Embryonic facial prominence (tissue), 1 donor: Measurements from ENCODE around the gene EIF5A.

Source experiments
- DNase-seq: peaks from one replicate; pipeline ENCODE4 v3.0.0-alpha.2; 2016; ENCODE audit errors: extremely low spot score

Gene EIF5A

DNA sequence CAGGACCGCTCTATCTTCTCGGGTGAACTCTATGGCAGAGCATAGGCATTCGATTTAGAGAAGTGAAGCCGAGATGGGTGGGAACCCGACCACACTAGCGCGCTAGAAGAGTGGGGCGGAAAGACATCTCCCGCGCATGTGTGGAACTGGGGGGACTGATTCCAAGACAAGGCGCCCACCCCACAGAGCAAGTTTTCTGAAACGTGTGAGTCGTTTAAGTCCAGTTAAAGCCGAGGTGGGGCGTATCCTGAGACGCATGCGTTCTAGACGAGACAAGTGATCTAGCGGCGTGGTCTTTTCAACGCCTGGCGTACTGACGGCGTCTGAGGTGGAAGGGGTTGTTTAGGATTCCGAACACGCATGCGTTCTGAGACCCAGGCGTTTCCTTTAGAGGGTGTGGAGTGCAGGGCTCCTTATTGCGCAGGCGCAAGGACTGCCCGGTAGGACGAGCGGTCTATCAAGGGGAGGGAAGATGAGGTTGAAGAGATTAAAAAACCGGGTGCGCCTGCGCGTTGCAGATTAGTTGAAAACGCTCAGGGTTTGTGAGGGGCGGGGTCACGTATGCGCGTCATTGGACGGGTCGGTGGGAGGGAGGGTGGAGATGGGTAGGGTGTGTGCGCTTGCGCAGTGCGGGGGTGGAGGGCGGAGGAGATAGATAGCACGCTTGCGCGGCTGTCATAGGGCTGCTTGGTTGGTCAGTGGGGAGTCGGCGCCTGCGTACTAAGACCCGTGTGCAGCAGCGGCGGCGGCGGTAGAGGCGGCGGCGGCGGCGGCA, at the start of gene EIF5A:
TSS of gene EIF5A (plus strand) at position 718 of the 775 bp plus-strand sequence. CDS start 2,008 bp downstream, outside the sequence.
- DNase-seq: peak; percentile 100

DNA sequence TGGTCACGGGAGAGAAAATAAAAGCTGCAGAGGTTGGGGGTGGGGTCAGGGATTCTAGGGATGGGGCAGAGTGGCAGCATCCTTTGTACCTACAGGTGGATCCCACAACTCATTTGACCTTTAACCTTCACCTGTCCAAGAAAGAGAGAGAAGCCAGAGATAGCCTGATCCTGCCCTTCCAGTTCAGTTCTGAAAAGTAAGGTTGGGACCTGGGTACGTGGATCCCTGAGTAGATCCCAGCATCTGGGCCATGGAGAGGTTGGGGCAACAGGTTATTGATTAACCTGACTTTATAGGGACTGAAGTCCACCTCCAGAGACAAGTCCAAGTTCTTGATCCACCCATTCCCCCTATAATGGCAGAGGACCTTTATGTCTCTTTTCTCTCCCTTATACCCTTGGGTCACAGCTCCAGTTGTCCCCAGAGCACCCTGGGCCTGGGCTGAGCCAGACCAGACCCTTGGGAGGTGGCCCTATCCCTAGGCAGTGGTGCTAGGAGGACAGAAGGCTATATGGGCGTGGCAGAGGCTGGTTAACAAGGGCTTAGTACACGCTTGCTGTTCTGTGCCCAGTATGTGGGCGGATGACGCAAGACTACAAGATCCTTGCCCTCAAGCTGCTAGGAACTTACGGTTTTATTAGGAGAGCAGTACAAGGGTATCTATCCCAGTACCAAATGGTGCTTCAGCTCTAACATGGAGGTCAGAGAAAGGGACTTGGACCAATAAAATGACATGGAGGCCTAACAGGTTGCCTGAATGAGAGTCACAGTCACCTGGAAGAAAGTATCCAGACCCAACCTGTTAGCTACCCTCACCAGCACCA, 48.5 kb upstream of the EIF5A start:
- no peak for DNase-seq

- DNase-seq: no peak
These were observed 47.9 kb upstream of the EIF5A start for GRCh38 chr17:7259555-7259889.

DNA sequence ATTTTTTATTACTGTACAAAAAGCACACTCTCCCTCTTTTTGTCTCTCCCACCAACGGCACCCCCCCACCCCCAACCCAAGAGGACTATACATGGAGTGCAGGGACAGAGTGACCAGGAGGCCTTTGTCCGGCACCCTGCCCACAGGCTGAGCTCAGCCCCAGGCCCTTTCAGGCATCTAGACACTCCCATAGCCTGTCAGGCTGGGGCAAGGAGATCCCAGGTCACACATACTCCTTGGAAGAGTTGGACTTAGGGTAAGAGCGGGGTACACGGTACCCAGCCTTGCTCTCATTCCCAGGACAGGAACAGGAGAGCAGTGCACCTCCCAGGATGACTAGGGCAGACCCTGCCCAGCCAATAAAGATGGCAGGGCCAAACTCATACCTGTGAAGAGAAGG, 47.3 kb upstream of the EIF5A start:
- no peak for DNase-seq

DNA sequence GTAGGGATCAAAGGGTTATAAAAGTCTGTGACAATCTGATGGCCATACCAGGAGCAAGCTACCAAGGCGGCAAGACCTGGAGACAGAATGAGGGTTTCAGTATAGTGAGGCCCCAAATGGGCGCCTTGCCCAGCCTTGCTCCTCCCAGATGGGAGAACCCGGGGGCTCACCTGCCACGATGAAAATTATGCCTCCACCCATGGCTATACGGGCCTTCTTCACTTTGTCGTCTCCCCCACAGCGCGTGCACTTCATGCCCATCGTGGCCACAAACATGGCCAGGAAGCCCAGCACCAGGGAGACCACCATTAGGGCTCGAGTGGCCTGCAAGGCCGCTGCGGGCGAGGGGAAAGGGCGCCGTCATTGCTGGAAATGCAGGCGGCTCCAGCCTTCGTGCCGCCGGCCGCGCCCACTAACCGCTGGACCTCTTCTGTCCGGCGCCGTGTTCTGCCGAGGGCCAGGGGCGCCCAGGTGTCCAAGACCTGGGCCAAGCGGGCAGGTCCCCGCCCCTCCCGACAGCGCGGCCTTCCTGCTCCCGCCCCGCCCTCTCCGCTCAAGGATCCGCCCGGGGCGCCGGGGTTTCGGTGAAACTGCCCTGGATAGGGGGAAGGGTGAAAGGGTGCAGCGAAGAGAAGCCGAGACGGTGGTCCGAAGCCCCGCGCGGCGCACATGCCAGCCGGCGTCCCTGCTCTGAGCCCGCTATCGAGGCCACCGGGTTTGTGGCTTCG, 46.6 kb upstream of the EIF5A start:
- no peak for DNase-seq

DNA sequence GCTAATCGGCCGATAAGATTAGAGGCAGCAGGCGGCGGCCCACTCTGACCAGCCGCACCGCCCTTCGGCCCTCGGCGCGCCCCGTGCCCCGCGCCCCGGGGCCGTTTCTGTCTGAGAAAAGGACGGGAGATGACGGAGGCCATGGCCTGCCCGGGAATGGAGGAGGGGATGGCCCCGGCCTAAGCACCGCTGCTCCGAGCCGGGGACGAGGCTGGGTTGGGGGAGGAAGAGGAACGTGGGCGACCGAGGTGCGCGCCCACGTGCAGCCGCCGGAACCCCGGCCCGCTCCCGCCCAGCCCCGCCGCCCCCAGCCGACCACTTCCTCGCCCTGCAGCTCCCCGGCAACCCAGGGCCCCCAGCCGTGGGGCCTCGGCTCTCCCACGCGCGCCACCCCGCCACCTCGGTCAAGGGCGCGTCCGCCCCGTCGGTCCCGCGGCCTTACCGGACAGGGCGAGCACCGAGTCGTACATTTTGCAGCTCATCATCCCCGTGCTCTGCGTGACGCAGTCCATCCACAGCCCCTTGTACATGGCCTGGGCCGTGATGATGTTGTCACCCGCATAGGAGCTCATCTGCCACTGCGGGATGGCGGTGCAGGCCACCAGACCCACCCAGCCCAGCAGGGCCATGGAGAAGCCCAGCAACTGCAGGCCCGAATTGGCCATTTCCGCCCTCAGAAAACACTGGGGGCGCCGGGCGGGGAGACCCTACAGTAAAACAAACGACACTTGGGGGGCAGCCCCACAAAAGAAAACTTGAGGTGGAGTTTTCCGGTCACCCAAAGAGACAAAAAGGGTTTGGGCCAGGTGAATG, 45.8 kb upstream of the EIF5A start:
- no peak for DNase-seq

GRCh38 chr17:7262192-7262934, 45.1 kb upstream of the EIF5A start, which contains the start of gene CLDN7:
Gene CLDN7, minus strand, starts transcription at chr17:7262478. Its CDS starts 435 bp downstream, at chr17:7262043.
- no peak for DNase-seq

DNA sequence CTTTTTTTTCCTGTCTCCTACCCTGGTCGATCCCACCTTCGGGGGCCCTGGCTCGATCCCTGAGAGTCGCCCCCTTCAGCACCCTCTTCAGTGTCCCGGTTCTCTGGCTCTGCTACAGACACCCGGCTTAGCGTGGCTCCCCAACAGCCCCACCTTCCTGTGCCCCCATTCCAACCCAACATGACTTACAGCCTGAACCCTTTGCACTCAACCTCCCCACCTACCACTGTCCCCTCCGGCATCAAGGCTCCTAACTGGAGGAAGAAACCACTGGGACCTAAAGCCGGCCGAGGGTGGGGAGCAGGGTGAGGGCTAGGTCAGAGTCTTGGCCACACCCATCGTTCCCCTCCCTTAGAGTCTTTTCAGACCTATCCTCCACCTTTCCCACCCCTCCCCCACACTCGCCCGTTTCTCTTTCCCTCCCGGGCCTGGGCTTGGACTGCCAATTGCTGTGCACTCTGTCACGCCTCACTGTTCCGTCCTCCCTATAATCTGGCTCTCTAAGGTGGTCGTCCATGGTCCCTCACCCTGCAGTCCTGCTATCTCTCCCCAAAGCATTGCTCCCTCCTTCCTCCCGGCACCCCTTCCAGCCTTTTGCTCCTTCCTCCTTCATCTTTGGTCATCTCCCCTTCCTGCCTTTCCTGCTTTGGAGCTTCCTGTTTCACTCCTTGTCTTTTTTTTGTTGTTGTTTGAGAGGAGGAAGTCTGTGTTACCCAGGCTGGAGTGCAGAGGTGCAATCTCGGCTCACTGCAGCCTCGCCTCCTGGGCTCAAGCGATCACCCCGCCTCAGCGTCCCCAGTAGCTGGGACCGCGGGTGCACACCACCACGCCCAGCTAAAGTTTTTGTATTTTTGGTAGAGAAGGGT, 44.3 kb upstream of the EIF5A start:
- no peak for DNase-seq

- DNase-seq: no peak
These were observed 43.7 kb upstream of the EIF5A start for GRCh38 chr17:7263801-7264078.

DNA sequence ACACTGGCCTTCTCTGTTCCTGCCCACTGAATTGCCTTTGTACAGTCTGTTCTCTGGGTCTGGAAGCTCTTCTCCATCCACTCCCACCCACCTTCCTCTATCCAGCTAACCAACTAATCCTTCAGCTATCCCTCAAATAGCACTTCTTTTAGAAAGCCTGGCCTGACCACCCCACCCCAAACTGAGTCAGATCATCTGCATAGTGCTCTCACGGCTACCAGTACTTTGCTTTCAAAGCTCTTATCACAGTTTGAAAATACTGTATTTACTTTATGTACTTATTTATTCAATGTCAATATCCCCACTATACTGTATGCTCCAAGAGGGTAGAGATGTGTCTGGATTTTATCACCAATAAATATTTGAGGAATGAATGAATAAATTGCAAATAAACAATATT, 40.6 kb upstream of the EIF5A start:
- no peak for DNase-seq

- DNase-seq: no peak
These were observed 28.0 kb upstream of the EIF5A start for GRCh38 chr17:7279448-7279847.

DNA sequence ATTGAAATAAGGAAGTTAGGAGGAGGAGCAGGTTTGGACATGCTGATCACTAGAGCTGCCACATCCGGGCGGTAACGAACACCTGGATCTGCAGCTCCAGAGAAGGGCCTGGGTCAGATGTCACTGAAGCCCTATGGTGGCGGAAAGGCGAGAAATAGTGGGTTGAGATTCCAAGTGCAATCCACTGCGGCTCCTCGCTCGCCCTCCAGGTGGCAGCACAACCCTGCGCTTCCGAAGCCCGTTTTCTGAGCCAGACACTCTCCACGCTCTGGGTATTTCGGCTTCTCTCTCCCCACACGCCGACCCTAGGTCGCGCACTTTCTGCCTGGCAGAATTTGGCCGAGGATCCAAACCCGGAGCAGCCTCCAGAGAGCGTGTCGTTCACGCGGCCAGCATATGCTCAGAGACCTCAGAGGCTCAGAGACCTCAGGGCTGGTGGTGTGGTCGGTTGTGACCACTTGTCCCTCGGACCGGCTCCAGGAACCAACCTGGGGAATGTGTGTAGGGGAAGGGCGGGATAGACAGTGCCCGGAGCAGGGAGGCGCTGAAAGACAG, 26.8 kb upstream of the EIF5A start:
- DNase-seq: peak; percentile 58

- DNase-seq: peak; percentile 85
These were observed 26.1 kb upstream of the EIF5A start, which contains the start of gene SLC2A4 for GRCh38 chr17:7281074-7281952. Gene SLC2A4, plus strand, starts transcription at chr17:7281718. Its CDS starts 217 bp downstream, at chr17:7281935.

DNA sequence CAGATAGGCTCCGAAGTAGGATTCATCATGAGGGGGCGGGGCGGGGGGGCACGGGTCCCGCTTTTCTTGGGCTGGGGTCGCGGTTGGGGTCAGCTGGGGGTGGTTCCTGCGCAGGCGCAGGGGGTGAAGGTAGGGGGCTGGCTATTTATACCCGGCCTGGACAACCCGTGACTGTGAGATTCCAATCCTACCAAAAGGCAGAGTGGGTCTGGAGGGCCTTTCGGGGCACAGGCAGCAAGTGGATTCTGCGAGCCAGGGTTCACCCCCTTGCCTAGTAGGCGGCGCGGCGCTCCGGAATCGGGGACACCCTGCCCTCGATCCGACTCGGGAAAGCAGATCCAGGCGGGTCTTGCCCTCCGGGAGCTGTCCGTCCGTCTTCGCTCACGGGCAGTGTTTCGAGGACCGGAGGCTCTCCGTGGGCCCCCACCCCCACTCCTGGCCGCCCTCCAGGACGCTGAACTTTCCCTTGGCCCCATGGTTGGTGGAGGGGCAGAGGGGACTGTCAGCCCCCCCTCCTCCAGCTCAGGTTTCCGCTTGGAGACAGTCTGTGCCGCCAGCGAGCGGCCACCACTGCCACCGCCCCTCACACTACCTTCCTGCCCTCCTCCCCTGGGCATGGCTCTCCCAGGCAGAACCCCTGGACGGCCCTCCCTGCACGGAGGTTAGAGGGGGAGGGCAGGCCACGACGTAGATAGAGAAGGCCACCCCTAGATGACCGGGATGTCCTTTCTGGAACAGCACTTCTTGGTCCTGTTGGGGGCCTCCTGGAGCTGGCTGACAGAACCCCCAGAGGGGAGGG, 25.3 kb upstream of the EIF5A start:
- DNase-seq: no peak

- DNase-seq: no peak
These were observed 24.6 kb upstream of the EIF5A start for GRCh38 chr17:7282752-7283321.

- no peak for DNase-seq
These were observed 23.8 kb upstream of the EIF5A start for GRCh38 chr17:7283471-7284216.

- DNase-seq: no peak
These were observed 22.5 kb upstream of the EIF5A start for GRCh38 chr17:7284911-7285310.
